Body of pancreas (tissue), 4 donors: ENCODE measurements around the gene COMMD1.

Experiments
- CTCF ChIP-seq, 7 experiments: fragments of 450-650 bp in 4 of 7; fragments of 200-600 bp in 3 of 7; sonication (generic) in 3 of 7; IDR thresholded peaks; one replicate each; pipeline ENCODE4 v1.5.1; 2016 to 2019; ENCODE audit warnings: antibody characterized with exemption in 7 of 7
- POLR2A ChIP-seq, 3 donors: fragments of 450-650 bp; IDR thresholded peaks; one replicate each; pipeline ENCODE4 v1.6.1; 2016; ENCODE audit warnings: antibody characterized with exemption in 3 of 3, mild to moderate bottlenecking in 2 of 3

GRCh38 chr2:62000538-62000937 lies 95.1 kb downstream of the COMMD1 start:
- TF ChIP-seq CTCF (IDR thresholded peaks at IDR 0.05) (no peak), POLR2A (IDR thresholded peaks at IDR 0.05) (no peak)
